GM04504 (cell line): ENCODE results near the gene FGGY.

Source experiments
- DNase-seq: peaks from one replicate; pipeline ENCODE4 v3.0.0-alpha.2; 2012; ENCODE audit warnings: low read depth

FGGY gene

DNA sequence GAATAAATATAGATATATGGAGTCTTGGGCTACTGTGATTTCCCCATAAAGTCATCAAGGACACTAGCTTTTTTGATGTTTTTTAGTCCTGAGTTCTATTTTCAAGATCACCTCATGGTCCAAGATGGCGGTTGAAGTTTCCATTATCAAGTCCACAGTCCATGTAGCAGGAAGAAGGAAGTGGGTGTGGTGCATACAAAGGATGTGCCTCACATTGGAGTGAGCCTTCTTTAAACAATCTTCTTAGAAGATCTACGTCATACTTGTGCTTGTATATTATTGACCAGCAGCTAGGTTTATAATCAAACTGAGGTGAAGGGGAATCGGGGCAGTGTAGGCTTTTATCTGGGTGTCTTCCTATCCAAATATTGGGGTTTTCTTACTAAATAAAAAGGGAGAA lies 93.4 kb downstream of the FGGY start:
- DNase-seq = no peak

DNA sequence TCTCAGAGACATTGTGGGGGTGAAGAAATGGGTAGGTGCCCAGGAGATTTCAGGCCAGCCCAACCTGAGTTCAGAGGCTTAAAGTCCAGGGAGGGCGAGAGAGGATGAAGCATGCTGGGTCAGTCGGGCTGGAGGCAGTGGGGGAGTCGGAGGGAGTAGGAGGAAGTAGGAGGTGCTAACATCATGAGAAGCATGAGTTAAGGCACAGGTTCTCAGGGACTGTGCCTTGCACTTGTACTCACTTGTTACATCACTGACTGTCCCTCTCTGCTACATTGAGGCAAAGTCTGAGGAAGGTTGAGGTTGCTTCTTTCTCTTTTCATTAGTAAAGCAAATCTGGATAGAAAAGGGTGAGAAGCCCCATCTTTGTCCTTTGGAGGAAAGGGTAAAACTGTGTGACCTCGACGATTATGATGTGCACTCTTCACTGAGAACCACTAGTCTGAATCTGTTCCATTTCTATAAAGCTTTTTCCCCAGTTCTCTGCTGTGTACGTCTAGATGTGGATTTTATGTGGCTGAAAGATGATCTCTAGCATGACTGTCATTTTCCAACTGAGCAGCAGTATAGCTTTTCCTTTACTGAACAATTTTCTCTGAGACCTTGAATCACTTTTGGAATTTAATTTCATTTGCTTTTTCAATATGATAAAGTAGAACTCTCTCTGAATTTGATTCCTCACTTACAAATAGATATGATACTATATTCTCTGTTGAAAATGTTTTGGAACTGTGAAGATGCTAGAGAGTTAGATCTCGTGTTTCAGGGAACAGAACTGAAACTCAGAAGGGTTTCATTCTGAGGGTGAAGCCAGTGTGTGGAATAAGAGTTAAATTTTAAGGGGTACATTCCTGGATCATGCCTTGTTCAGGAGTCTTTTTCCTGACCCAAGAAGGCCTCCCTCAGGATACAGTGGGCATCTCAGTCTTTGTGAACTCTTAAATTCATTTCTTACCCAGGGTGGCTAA lies 94.6 kb downstream of the FGGY start:
- DNase-seq = no peak

DNA sequence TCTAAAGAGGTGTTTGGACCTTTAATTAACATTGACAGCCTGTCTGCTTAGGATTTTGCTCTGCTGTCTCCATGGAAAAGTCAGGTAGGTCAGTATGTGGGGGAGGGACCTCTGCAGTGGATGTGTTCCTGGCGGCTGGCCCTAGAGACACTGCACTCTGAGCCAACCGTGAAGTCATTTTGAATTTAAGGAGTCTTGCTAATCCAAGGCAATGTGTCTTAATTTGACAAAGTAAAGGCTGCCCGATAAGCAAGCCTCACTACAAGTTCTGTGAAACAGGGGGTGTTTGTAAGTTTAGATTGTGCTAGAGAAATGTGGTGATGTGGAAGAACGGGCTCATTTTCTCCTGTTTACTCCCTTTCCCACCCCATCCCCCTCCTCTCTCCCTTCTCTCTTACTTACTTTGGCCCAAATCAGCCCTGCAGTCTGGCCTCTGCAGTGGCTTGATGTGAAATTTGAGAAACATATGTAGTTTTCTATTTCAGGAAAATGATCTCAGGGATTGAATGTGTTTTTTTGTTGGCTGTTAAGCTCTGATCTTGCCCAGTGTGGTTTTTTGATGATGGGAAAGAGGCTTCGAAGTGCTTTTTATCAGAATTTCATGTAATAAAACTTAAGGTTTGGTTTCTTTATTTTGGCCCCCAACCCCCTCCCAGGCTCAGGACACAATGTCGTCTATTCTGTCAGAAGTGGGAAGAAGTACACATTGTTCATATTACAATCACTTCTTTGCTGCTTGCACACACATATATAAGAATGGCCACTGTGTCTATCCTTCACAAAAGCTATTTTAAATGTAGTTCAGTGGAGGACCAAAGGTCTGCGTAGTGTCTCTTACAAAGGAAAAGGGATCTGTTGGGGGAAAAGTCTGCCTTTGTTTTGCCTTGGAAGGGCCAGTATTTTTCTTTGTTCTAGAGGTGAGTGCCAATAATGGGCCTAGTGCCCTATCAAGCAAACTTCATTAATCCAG lies 96.6 kb downstream of the FGGY start:
- DNase-seq = peak; percentile 60

GRCh38 chr1:59394706-59395425 lies 98.0 kb downstream of the FGGY start:
- no peak for DNase-seq

DNA sequence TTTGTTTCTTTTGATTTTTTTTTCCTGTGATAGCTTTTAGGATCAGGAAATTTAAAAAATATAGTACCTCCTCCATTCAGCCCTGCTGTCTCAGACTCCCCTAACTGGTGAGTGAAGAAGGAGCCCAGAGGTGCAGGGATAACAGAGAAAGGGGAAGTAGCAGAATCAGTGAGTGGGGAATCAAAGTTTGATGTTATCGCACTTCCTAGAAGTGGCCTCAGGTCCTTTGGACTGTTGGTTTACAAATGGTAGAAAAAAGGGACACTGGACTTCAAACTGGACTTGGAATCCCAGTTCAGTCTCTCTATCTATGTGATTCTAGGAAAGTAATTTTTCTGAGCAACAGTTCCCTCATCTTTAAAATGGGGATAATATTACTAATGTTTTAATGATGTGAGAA lies 99.5 kb downstream of the FGGY start:
- DNase-seq = no peak

DNA sequence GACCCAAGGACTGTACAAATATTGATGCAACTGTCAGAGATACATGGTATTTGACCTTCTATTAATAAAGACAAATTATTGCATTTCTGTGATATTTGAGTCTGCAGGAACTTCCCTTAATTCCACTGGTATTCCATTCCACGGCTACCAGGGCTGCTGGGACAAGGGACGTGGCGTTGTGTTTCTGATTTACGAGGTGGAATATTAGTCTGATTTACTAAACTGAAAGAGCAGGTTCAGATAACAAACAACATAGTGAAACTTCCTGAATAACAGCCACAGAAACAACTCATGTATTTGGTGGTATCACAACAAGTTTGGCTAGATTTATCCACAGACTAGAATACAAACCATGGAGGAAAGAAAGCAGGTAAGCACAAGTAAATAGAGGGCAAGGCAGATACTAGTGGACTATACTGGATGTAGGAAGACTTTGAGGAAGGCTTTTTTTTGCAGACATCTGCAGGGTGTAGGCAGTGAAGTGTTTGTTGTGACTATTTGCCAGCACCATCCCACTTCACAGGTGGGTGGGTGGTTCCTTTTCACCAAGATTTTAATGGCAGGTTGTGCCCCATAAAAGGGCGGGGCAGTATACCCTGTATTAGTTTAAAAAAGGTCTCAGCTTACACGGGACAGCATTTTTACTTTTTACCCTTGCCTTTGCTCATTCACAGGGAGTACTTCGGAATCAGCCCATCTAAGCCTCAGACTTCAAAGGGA lies 100.4 kb downstream of the FGGY start:
- no peak for DNase-seq

- DNase-seq = no peak
Observed at GRCh38 chr1:59399642-59400041, 102.7 kb downstream of the FGGY start.

- no peak for DNase-seq
Observed at GRCh38 chr1:59401581-59401980, 104.7 kb downstream of the FGGY start.

DNA sequence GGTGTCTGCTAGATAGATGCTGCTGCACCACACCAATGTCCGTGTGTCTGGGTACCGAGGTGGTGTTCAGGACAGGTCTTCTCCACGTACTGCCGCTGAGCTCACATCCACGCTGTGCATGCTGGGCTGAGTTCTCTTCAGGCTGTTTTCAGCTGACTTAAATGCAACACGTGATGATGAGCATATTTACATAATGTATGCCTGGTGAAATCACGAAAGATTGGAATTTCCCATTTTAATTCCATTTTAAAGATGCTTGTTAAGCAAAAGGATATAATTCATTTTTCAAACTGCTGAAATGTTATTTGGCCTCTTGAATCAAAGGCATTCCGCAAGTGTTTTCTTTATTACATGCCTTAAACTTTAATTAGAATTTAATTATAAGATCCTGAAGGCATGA lies 107.9 kb downstream of the FGGY start:
- DNase-seq = peak; percentile 36

DNA sequence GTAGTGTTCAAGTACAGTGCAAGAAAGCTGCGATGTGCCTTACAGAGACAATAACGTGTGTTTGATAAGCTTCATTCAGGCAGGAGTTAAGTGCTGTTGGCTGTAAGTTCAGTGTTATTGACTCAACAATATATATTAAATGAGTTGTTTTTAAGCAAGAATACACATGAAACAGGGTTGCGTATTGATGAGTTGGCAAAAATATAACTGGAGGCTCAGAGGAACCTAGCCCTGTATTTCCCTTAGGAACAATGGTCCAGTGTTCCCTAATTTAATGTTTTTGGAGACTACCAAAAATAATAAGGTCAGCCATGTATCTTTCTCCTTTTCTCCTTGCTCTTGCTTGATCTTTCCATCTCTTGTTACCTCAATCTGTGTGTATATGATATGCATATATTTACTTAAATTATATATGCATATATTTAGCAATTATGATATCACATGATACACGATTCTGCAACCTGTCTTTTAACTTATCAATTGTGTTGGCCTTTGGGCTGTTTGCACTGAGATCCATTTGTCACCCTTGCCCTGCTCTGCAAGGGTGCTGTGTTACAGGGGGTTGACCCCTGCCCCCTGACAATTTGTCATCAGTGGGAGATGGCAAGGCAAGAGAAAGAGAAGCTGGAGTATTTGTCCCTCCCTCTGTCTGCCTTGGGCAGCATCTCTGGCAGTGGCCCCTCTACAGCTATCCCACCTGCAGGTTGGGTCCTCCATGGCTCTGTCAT lies 109.7 kb downstream of the FGGY start:
- DNase-seq = no peak

DNA sequence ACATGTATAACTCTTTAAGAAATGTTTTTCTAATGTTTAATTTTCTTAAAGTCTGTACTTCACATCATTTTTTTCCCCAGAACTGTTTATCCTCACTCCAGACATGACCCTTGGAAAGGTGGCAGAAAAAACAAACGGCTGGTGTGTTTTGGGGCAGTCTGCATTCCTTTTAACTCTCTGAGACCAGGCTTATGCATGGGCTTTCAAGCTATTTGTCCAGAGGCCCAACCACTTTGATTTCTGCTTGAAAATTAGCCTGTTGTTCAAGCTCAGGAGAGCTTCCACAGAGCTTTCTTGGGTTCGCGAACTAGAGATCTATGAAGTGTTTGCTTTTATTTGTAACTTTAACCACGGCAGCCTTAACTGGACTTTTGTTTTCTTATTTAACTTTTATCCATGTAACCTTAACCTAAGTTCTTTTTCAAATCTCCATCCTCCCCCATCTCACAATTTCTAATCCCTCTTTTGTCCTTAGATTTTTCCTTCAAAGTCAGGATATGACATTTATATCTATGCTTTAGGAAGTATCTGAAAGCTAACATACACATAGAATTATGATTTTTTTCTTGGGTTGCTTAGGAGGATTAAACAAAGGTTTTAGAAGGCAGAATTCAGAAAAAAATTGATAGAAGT lies 111.8 kb downstream of the FGGY start:
- DNase-seq = no peak

DNA sequence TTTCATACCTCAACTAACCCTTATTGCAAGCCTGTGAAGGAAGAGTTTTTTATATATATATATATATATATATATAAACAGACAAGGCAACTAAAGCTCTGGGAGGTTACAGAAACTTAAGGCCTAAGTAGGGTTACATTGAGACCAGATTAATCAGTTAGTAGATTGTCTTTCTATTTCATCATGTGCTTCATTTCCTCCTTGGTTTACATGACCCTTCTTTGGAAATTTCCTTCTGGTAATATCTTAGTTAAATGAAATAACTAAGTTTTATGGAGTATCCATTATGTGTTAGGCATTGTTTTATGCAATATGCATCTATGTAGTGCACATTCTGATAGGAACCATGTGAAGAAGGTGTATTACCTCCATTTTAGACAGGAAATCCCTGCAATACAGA lies 112.7 kb downstream of the FGGY start:
- no peak for DNase-seq

DNA sequence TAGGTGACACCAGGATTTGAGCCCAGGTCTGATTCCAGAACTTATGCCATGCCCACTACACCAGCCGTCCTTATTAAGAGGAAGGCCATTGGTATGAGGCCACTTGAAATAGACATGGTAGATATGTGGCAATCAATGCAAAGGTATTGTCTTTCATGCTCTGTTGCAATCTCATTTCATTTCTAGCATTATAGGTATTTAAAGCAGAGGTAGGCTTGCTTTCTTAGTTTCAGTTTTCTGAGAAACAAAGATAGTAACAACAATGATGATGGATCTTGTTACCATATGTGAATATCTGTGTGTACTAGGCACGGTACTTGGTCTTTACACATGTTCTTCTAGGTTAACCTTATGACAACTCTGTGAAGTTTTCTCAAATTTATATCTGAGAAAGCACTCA lies 113.1 kb downstream of the FGGY start:
- no peak for DNase-seq

DNA sequence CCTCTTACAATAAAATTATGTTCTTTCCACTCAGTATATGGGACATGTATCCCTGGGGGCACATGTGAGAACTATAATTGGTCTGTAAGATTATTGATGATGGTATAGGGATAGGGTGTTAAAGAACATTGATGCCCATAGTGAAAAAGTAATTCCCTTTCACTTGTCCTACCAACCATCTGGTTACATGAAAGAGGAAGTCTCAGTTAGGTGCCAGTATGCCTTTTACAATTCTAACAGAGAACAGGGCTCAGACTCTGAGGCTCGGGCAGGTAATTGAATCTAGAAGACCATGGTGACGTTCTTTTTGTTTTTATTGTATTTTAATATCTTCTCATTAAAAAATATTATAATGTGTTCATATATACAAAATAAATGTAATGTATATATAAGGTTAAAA lies 113.6 kb downstream of the FGGY start:
- no peak for DNase-seq

DNA sequence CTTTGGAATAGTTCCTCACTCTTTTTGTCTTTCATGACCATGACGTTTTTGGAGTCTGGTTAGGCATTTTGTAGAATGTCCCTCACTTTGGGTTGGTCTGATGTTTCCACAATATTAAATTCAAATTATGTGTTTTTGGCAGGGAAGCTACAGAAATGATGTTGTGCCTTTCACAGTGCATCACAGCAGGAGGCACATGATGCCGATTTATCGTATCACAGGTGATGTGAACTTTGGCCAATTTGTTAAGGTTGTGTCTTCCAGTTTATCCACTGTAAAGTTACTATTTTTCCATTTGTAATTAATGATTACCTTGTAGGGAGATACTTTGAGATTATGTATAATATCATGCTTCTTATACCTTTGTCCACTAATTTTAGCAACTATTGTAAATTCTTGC lies 114.3 kb downstream of the FGGY start:
- no peak for DNase-seq

GRCh38 chr1:59412718-59413326 lies 115.9 kb downstream of the FGGY start:
- DNase-seq = no peak

DNA sequence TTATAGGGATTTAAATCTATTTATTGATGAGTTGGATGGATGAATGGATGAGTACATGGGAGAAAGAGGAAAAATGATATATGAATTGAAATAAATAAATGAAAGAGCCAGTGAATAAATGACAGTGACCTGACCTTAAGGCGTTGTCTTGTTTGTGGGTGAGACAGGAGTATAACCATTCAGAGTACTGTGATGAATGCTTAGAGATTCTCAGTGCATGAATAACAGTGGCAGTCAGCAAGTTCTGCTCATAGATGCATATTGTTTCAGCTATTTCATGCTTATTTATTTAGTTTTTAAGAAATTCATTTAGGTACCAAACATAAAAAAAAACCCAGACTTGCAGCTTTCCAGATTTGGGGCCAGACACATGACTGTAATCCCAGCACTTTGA lies 116.4 kb downstream of the FGGY start:
- DNase-seq = no peak

- DNase-seq = peak; percentile 66
Observed at GRCh38 chr1:59414406-59415133, 117.7 kb downstream of the FGGY start.

GRCh38 chr1:59415286-59415850 lies 118.5 kb downstream of the FGGY start:
- no peak for DNase-seq
